Adrenal gland (tissue), 12 donors: Measurements from ENCODE around the gene CERK. TPM values are rescaled to one million over a fixed set of nuclear protein-coding genes. Genes with fewer than 3 reads are reported as not detected.

Experiments used
- DNase-seq, 7 donors: peaks; one replicate each; pipeline ENCODE4 v3.0.0-alpha.2; 2019 to 2020
- H3K27ac ChIP-seq, 5 donors: fragments of 200-600 bp; sonication (generic) in 4 of 5; 1 replicate in 3 of 5; 2 replicates in 2 of 5; pipeline versions ENCODE4 v1.5.1 to v1.8.0; 2016 to 2020; ENCODE audit warnings: mild to moderate bottlenecking in 1 of 5
- H3K27me3 ChIP-seq: fragments of 200-600 bp; 2 replicates; pipeline ENCODE4 v1.8.0; 2021
- H3K36me3 ChIP-seq, 2 donors: fragments of 200-600 bp; replicated peaks in 1 of 2; 1 replicate in 1 of 2; 2 replicates in 1 of 2; pipeline versions ENCODE4 v1.5.1 to v1.8.0; 2018 to 2022
- H3K4me1 ChIP-seq, 2 donors: fragments of 200-600 bp; replicated peaks in 1 of 2; 1 replicate in 1 of 2; 2 replicates in 1 of 2; pipeline versions ENCODE4 v1.5.1 to v1.8.0; 2018 to 2021
- H3K4me3 ChIP-seq, 4 donors: fragments of 200-600 bp; sonication (generic) in 3 of 4; one replicate each; pipeline ENCODE4 v1.5.1; 2016 to 2018
- H3K9me3 ChIP-seq, 3 donors: fragments of 200-600 bp; sonication (generic) in 1 of 3; replicated peaks in 1 of 3; 1 replicate in 2 of 3; 2 replicates in 1 of 3; pipeline versions ENCODE4 v1.5.1 to v1.8.0; 2016 to 2021
- CTCF ChIP-seq, 6 experiments: fragments of 450-650 bp in 4 of 6; fragments of 200-600 bp in 2 of 6; sonication (generic) in 1 of 6; IDR thresholded peaks; 1 replicate in 5 of 6; 2 replicates in 1 of 6; pipeline versions ENCODE4 v1.5.1 to v1.8.0; 2016 to 2021; ENCODE audit warnings: antibody characterized with exemption in 6 of 6, mild to moderate bottlenecking in 2 of 6, moderate library complexity in 1 of 6
- POLR2A ChIP-seq, 2 donors: fragments of 450-650 bp; IDR thresholded peaks; one replicate each; pipeline ENCODE4 v1.6.1; 2017; ENCODE audit warnings: antibody characterized with exemption in 2 of 2, mild to moderate bottlenecking in 2 of 2, moderate library complexity in 1 of 2
- WGBS, 4 donors: extraction: QIAGEN DNeasy Blood & Tissue Kit in 2 of 4; methylation state at CpG; one replicate each; pipeline versions ENCODE4 v1.1.5 to v1.1.7; 2013 to 2017; 5-methylcytosine and 5-hydroxymethylcytosine counted together
- intact Hi-C, 2 donors: fragments of 100-400 bp; cut with DNase I; formaldehyde crosslinking; loops; one replicate each; pipeline versions ENCODE4 v1.14.1 to v1.15.0; 2022 to 2023
- polyA plus RNA-seq, 3 donors: library from polyadenylated mRNA; stranded (reverse); fragments of 200-250 nt in 2 of 3; fragments of 350-450 nt in 1 of 3; fragmentation: Illumina TruSeq in 1 of 3; extraction: RNeasy Lipid Tissue Mini Kit (QIAGEN cat#74804) in 1 of 3; gene quantifications; one replicate each; pipeline ENCODE4 v1.2.3, GENCODE V29; 2013 to 2014
- total RNA-seq, 9 donors: library from RNA; depleted of rRNA in 4 of 9; stranded (reverse); fragments of >200 nt in 4 of 9; fragments of 120-200 nt in 1 of 9; fragmentation: NEBNext Ultra II Directional in 1 of 9; extraction: Animal tissue kit (Norgen Biotek cat#: 25700) in 1 of 9; gene quantifications; one replicate each; pipeline versions ENCODE4 v1.1.0 to v1.2.4, GENCODE V29; 2013 to 2023
- donor health status: healthy with polysubstance abuse.
- donor health status: Bipolar disorder and iron deficiency.
- donor health status: DM: yes; HTN: yes; CAD: no.
- donor health status: DM: no; HTN: no; CAD: no.
- donor health status: DM: no; HTN: no; CAD: no.
- donor health status: DM: yes; HTN: yes; CAD: no.

Gene CERK
- total and polyA plus RNA-seq, 12 donors: 18.6 to 92.1 (median 41.5) TPM

GRCh38 chr22:46769706-46770105, 31.7 kb upstream of the CERK start:
- no peaks in the 10 kb centered on the region for H3K36me3 ChIP-seq
- TF ChIP-seq POLR2A (IDR thresholded peaks at IDR 0.05) (no peak), CTCF (IDR thresholded peaks at IDR 0.05) (no peak)
- no peaks in the 10 kb centered on the region for H3K9me3 ChIP-seq
- no peak overlapping the region for H3K4me3 ChIP-seq
- intact Hi-C loops: no loop called here
- H3K27me3 ChIP-seq: no peaks in the 10 kb centered on the region
- 84 to 94% (median 92%) methylated on average over 6 of the region's 6 CpGs for WGBS, 4 donors
- H3K27ac ChIP-seq: peak overlapping the region in 4 of 5 donors; percentile 39 to 88 (median 48)
- DNase-seq: no peak
- peaks cover 19 to 37% of the 10 kb centered on the region in 2 donors for H3K4me1 ChIP-seq

DNA sequence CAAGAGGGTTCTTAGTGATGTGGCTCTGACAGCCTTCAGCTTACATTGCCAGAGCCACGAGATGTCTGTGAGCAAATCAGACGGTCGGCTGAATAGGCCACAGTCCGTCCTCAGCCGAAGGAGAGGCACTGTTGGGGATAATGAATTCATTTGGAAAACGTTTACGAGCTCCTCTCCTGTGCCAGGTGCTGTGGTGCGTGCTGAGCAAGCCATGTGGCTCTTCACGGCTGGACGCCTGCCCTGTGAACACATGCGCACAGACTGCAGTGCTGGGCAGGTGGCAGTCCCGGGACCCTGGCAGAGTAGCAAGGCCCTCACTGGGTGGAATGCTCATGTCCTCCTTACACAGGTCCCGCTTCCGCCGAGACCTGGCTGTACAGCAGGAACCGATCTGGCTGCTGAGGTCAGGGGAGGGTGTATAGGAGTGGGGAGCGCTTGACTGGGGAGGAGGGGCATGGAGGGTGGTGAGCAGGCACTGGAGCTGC, 31.2 kb upstream of the CERK start:
- DNase-seq: no peak

DNA sequence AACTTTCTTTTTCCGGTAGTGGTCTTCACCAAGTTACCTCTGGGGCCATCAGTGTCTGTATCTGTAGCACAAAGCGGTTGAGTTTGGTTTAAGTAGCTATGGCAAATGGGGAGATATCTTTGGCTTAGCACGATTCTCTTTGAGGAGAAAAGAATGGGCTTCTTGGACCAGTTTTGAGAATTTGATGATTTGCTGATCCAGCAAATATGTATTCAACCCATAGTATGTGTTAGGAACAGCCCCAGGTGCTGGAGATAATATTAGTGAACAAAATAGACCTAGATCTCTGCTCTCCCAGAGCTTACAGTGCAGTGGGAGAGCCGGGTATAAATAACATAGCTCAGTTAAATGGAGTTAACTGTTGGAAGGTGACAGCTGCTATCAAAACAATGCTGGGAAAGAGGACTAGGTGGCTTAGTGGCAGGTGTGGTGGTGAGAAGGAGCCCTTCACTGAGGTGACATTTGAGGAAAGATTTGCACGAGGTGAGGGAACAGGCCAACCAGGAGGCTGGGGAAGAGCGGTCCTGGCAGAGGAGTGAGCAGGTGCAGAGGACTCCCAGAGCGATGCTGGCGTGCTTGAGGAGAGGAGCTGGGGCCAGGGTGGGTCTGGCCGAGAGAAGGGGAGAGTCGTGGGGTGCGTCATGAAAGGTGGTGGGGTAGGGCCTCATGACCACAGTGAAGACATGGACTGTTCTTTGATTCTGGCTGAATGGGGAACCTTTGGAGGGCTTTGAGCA, 29.4 kb upstream of the CERK start:
- no peak for DNase-seq
- TF ChIP-seq POLR2A (IDR thresholded peaks at IDR 0.05) (no peak), CTCF (IDR thresholded peaks at IDR 0.05) (no peak)
- WGBS, 4 donors: 93 to 97% (median 93%) methylated on average over 11 of the region's 11 CpGs
- intact Hi-C loops: no loop called here
- H3K27me3 ChIP-seq: no peaks in the 10 kb centered on the region
- H3K4me3 ChIP-seq: no peak overlapping the region
- no peaks in the 10 kb centered on the region for H3K36me3 ChIP-seq
- no peaks in the 10 kb centered on the region for H3K9me3 ChIP-seq
- no peak overlapping the region for H3K27ac ChIP-seq
- peaks cover 23 to 35% of the 10 kb centered on the region in 2 donors for H3K4me1 ChIP-seq

More for the DNA sequence above, 31.2 kb upstream of the CERK start:
- Histone ChIP-seq H3K4me3 (no peak overlapping the region), H3K27me3 (no peaks in the 10 kb centered on the region), H3K4me1 (peaks cover 18 to 35% of the 10 kb centered on the region in 2 donors), H3K9me3 (no peaks in the 10 kb centered on the region), H3K36me3 (no peaks in the 10 kb centered on the region), H3K27ac (peak overlapping the region in 2 of 5 donors; percentile 56 to 88)
- WGBS, 4 donors: 82 to 89% (median 84%) methylated on average over 7 to 17 of the region's 17 CpGs
- intact Hi-C loops: no loop called here
- TF ChIP-seq POLR2A (IDR thresholded peaks at IDR 0.05): no peak
- TF ChIP-seq CTCF (IDR thresholded peaks at IDR 0.05): no peak

DNA sequence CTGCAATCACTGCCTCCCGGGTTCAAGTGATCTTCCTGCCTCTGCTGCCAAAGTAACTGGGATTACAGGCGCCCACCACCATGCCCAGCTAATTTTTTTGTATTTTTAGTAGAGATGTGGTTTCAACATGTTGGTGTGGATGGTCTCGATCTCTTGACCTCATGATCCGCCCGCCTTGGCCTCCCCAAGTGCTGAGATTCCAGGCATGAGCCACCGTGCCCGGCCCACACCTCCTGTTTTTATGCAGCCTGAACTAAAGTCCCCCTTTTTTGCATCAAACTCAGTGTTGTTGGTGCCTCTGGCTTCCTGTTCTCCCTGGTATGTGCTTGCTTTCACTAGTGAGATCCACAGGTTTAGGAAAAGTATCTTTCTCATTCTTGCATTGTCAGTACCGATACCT, 28.6 kb upstream of the CERK start:
- no peak for DNase-seq
- intact Hi-C loops: no loop called here
- 93 to 96% (median 94%) methylated on average over 8 of the region's 8 CpGs for WGBS, 4 donors
- no peaks in the 10 kb centered on the region for H3K27me3 ChIP-seq
- peaks cover 23 to 40% of the 10 kb centered on the region in 2 donors for H3K4me1 ChIP-seq
- H3K4me3 ChIP-seq: no peak overlapping the region
- TF ChIP-seq POLR2A (IDR thresholded peaks at IDR 0.05): no peak
- no peaks in the 10 kb centered on the region for H3K9me3 ChIP-seq
- no peak overlapping the region for H3K27ac ChIP-seq
- no peaks in the 10 kb centered on the region for H3K36me3 ChIP-seq
